Activated naive CD4-positive, alpha-beta T cell treated with anti-CD3 and anti-CD28 coated beads, Interleukin-2, amount 50 U/mL, for 24 hours (primary cell): ENCODE measurements around the gene AKAP13.
A peak's percentile ranks its signal among the peaks of the same experiment; 100 is the strongest.

Source experiments
- H3K27ac Mint-ChIP-seq: one replicate; pipeline ENCODE4 v1.8.0; 2021; ENCODE audit warnings: mild to moderate bottlenecking, mixed read lengths
- H3K27me3 Mint-ChIP-seq: one replicate; pipeline ENCODE4 v1.8.0; 2021; ENCODE audit warnings: mixed read lengths
- H3K36me3 Mint-ChIP-seq: one replicate; pipeline ENCODE4 v1.8.0; 2021; ENCODE audit warnings: mixed read lengths
- H3K4me1 Mint-ChIP-seq: one replicate; pipeline ENCODE4 v1.8.0; 2021; ENCODE audit warnings: mixed read lengths
- H3K4me3 Mint-ChIP-seq: one replicate; pipeline ENCODE4 v1.8.0; 2021; ENCODE audit warnings: mild to moderate bottlenecking, mixed read lengths
- H3K9me3 Mint-ChIP-seq: one replicate; pipeline ENCODE4 v1.8.0; 2021; ENCODE audit warnings: mixed read lengths

The AKAP13 gene

DNA sequence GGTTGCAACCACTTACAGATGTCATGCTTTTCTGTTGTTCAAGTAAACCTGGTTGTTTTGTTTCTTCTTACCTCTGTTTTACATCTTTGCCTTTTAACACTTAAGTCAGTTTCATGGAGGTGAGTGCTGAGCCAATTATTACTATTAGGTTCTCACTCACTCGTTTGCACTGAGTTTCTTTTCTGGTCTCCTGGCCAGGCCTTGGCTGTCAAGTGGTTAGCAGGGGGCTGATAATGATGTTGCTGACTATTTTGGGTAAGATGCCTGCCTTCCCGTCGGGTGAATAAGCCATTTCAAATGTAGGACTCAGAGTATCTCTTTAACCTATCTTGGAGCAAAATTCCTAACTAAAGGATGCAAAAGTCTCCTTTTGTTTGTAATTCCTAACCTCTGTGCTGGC, 335.9 kb downstream of the AKAP13 start:
- Mint-ChIP-seq H3K27ac (peak overlapping the region; percentile 89), H3K4me1 (peaks cover 69% of the 10 kb centered on the region), H3K27me3 (no peaks in the 10 kb centered on the region), H3K9me3 (no peaks in the 10 kb centered on the region), H3K36me3 (peaks cover 28% of the 10 kb centered on the region), H3K4me3 (no peak overlapping the region)

DNA sequence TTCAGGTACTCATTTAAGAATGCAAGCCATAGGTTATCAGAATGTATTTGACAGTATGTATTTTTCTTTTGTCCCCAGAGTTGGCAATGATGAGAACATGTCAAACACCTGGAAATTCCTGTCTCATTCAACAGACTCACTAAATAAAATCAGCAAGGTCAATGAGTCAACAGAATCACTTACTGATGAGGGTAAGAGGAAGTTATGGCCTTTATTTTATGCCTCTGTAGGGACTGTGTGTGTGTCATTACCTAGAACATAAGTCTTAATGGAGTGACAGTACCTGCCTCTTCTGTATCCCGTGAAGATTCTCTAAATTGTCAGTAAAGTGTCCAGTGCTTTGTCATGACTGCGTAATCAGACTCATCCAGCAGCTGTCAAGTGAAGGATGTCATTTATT, 336.8 kb downstream of the AKAP13 start:
- Mint-ChIP-seq H3K9me3 (no peaks in the 10 kb centered on the region), H3K4me3 (no peak overlapping the region), H3K36me3 (peaks cover 24% of the 10 kb centered on the region), H3K27ac (peak overlapping the region; percentile 89), H3K4me1 (peaks cover 64% of the 10 kb centered on the region), H3K27me3 (no peaks in the 10 kb centered on the region)

DNA sequence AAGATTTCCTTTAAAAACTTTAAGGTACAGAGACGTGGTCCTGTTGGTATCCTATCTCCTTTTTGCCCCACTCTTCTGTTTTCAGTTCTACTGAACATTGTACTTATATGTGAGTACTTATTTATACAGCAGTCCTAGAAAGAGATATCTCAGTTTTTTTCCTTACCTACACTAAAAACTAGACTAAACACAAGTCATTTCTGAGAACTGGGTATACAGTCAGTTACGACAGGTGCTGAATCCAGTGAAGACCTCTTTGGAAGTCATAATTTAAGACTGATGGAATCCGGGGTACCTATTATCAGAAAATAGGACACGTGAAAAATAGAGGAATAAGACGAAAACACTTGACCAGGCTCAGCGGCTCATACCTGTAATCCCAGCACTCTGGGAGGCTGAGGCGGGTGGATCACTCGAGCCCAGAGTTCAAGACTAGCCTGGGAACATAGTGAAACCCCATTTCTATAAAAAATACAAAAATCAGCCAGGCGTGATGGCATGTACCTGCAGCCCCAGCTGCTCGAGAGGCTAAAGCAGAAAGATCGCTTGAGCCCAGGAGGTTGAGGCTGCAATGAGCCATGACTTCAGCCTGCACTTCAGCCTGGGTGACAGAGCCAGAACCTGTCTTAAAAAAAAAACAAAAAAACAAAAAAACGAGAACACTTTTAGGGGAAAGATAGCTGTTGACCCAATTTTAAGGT, 338.0 kb downstream of the AKAP13 start:
- Mint-ChIP-seq H3K27me3 (no peaks in the 10 kb centered on the region), H3K27ac (peak overlapping the region; percentile 85), H3K4me1 (peaks cover 64% of the 10 kb centered on the region), H3K4me3 (no peak overlapping the region), H3K9me3 (no peaks in the 10 kb centered on the region), H3K36me3 (peaks cover 28% of the 10 kb centered on the region)

DNA sequence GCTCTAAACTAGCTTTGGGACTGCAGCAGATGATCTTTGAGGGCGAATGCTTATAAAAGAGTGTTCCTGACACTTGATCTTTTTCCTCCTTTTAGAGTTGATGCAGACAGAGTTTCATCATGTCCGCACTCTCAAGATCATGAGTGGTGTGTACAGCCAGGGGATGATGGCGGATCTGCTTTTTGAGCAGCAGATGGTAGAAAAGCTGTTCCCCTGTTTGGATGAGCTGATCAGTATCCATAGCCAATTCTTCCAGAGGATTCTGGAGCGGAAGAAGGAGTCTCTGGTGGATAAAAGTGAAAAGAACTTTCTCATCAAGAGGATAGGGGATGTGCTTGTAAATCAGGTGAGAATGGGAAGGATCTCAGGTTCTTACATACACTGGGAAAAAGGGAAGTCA, 338.6 kb downstream of the AKAP13 start:
- H3K27ac Mint-ChIP-seq: peak overlapping the region; percentile 85
- no peak overlapping the region for H3K4me3 Mint-ChIP-seq
- H3K9me3 Mint-ChIP-seq: no peaks in the 10 kb centered on the region
- peaks cover 24% of the 10 kb centered on the region for H3K36me3 Mint-ChIP-seq
- no peaks in the 10 kb centered on the region for H3K27me3 Mint-ChIP-seq
- H3K4me1 Mint-ChIP-seq: peaks cover 66% of the 10 kb centered on the region

DNA sequence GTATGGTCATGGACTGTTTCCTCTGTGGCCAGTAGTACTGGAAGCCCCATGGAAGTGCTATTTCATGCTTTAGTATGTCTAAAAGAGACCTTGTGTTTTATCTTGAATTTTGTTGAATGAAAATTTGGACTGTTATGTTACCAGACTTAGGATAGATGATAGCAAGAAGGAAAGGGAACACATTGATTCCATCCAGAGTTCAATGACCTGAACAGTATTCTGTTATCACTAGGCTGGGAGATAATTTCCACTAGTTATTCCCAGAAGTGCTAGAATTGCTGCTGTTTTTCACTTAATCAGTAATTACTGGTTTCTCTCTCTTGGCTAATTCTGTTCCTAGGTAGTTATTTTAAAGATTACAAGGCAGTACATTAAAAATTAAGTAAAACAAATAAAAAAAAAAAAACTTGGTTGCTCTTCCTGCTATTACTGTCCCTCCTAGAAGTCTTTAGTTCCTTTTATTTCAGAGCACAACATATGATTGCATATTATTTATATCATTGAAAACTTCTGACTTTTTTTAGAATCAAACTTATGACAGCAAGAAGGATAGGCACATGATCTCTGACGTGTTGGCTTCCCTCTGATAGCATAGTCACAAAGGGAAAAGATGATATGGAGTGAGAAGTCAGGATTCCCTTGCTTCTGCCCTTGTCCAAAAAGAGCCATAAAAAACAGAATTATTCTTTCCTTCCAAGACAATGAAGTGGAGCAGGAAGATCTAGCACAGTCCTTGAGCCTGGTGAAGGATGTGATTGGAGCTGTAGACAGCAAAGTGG, 342.2 kb downstream of the AKAP13 start:
- H3K9me3 Mint-ChIP-seq: no peaks in the 10 kb centered on the region
- peak overlapping the region; percentile 11 for H3K4me3 Mint-ChIP-seq
- H3K27me3 Mint-ChIP-seq: no peaks in the 10 kb centered on the region
- peak overlapping the region; percentile 87 for H3K27ac Mint-ChIP-seq
- H3K4me1 Mint-ChIP-seq: peaks cover 56% of the 10 kb centered on the region
- peaks cover 22% of the 10 kb centered on the region for H3K36me3 Mint-ChIP-seq

DNA sequence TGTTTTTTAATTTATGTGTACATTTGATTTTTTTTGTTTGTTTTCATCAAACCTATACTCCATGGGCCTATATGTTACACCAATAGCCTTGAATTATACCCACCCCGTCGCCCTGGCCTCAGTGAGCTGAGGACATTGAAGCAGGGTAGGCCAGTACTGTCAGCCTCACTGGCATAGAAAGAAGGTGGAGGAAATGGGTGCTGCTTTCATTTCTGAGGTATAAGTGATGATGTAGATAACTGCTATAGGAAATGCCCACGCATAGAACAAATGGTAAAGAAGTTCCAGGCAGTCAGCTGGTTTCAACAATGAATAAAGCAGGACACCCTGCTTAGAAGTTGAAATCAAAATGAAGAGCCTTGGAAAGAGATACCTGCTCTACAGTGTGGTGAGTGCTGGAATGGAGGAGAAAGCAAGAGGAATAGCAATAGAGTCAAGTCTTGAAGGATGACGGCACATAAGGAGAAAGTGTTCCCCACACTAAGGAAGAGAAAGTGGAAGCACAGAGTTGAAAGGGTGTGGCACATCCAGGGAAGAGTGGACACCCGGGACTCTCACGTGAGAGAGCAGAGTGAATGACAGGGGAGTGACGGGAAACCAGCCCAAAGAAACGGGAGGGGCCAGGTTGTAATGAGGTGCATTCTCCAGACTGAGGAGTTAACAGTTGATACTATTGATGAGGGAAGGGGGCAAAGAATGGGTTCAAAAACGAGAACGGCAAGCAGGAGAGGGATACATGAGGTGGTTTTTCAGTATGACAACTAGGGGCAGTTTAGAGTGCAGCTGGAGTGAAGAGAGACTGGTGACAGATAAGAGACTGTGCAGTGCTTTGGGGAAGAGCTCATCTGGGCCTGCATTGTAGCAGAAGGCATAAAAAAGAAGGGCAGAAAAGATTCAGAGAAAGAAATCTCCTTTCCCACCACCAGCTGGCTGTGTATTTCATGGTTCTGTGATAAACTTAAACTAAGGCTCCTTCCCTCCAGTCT, 343.9 kb downstream of the AKAP13 start:
- Mint-ChIP-seq H3K27me3 (no peaks in the 10 kb centered on the region), H3K36me3 (peaks cover 16% of the 10 kb centered on the region), H3K27ac (peak overlapping the region; percentile 99), H3K4me3 (peak overlapping the region; percentile 73), H3K9me3 (no peaks in the 10 kb centered on the region), H3K4me1 (peaks cover 48% of the 10 kb centered on the region)

DNA sequence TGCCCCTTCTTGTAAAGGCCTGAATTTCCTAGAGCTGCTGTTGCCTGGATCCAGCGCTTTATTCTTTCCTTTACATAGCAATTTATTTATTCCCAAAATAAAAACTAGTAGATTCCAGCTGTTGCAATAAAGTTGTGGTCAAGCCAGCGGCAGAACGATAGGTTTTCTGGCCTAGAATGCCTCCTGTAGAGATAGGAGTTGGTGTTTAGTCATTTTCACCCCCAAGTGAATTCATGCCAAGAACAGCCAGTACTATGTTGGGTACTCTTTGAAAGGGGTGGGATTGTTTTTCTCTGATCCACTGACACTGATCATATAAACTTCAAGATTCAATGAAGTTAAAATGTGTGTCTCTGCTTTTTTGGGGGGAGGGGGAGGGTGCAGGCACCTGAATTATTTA, 344.6 kb downstream of the AKAP13 start:
- no peak overlapping the region for H3K4me3 Mint-ChIP-seq

DNA sequence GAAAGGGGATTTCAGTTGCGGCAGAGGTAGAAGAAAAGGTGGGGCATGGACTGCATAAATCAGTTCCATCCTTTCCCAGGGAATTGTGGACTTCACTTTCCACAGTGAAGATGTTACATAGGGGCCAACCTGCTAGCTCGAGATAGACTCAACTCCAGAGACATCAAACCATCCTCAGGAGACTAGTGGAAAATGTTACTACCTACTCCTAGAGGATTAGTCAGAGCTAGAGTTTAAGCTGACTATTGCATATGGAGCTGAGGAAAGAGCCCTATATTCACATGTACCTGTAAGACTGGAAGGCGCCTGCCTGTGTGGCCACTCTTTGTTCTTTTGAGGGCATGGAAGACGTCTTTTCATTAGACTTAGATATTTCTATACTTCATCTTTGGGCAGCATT, 345.2 kb downstream of the AKAP13 start:
- Mint-ChIP-seq H3K4me1 (peaks cover 51% of the 10 kb centered on the region), H3K4me3 (no peak overlapping the region), H3K27me3 (no peaks in the 10 kb centered on the region), H3K27ac (peak overlapping the region; percentile 88), H3K9me3 (no peaks in the 10 kb centered on the region), H3K36me3 (peaks cover 16% of the 10 kb centered on the region)

More for the DNA sequence above, 344.6 kb downstream of the AKAP13 start:
- H3K36me3 Mint-ChIP-seq: peaks cover 16% of the 10 kb centered on the region
- H3K9me3 Mint-ChIP-seq: no peaks in the 10 kb centered on the region
- H3K27me3 Mint-ChIP-seq: no peaks in the 10 kb centered on the region
- H3K27ac Mint-ChIP-seq: peak overlapping the region; percentile 99
- peaks cover 51% of the 10 kb centered on the region for H3K4me1 Mint-ChIP-seq

DNA sequence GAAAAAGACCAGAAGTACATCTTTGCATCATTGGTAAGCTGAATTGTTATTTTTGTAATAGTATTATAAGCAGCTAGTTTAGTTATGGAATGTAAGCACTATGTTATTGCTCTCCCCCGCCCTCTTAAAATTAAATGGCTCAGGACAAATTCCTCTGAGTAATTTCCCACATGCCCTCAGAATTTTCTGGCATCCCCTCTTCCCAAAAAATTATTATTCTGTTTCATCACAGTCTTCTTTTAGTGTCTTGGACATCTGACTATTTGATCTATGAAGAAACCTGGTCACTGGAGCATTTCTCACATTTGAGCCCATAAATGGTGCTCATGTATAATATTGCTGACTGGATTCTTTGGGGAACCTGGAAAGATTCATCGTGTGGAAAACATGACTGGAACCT, 346.1 kb downstream of the AKAP13 start:
- H3K36me3 Mint-ChIP-seq: peaks cover 16% of the 10 kb centered on the region
- peaks cover 47% of the 10 kb centered on the region for H3K4me1 Mint-ChIP-seq
- H3K4me3 Mint-ChIP-seq: no peak overlapping the region
- H3K27me3 Mint-ChIP-seq: no peaks in the 10 kb centered on the region
- H3K9me3 Mint-ChIP-seq: no peaks in the 10 kb centered on the region
- peak overlapping the region; percentile 82 for H3K27ac Mint-ChIP-seq

DNA sequence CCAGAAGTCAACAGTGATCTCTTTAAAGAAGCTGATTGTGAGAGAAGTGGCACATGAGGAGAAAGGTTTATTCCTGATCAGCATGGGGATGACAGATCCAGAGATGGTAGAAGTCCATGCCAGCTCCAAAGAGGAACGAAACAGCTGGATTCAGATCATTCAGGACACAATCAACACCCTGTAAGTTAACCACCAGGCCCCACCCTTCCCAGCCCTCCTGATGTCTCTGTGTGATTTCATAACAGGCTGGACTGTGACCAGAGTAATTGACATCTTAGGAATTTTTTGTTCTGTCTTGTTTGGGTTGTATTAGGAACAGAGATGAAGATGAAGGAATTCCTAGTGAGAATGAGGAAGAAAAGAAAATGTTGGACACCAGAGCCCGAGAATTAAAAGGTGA, 346.7 kb downstream of the AKAP13 start:
- Mint-ChIP-seq H3K27me3 (no peaks in the 10 kb centered on the region), H3K4me1 (peaks cover 44% of the 10 kb centered on the region), H3K36me3 (peaks cover 18% of the 10 kb centered on the region), H3K4me3 (no peak overlapping the region), H3K9me3 (no peaks in the 10 kb centered on the region), H3K27ac (peak overlapping the region; percentile 82)

DNA sequence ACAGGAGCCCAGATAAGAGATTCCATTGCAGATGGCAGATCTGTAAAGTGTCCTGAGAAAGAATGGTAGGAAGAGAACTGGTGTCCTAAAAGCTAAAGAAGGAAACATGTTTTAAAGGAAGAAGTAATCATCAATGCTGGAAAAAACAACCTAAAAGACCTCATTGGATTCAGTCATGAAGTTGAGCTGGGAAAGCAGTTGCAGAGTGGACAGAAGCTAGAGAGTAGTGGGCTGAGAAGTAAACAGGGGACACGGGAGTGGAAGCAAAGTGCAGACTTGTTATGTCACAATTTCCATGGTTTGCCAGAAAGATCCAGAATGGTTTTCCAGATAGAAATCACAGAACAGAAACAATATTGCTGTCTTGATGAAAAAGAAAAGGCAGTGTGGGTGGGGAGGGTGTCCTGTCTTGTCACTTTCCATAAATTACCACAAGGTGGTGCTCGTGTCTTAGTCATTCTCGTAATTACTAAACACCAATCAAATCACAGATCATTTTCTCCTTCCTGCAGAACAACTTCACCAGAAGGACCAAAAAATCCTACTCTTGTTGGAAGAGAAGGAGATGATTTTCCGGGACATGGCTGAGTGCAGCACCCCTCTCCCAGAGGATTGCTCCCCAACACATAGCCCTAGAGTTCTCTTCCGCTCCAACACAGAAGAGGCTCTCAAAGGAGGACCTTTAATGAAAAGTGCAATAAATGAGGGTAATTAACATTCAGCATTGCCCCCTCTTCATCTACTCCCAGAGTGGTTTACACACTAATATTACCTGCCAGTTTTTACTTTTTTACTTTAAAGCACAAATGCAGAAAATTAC, 349.8 kb downstream of the AKAP13 start:
- no peak overlapping the region for H3K4me3 Mint-ChIP-seq
- H3K27ac Mint-ChIP-seq: peak overlapping the region; percentile 53
- H3K9me3 Mint-ChIP-seq: peaks cover 4% of the 10 kb centered on the region
- H3K36me3 Mint-ChIP-seq: peaks cover 26% of the 10 kb centered on the region
- no peaks in the 10 kb centered on the region for H3K27me3 Mint-ChIP-seq
- H3K4me1 Mint-ChIP-seq: peaks cover 33% of the 10 kb centered on the region

DNA sequence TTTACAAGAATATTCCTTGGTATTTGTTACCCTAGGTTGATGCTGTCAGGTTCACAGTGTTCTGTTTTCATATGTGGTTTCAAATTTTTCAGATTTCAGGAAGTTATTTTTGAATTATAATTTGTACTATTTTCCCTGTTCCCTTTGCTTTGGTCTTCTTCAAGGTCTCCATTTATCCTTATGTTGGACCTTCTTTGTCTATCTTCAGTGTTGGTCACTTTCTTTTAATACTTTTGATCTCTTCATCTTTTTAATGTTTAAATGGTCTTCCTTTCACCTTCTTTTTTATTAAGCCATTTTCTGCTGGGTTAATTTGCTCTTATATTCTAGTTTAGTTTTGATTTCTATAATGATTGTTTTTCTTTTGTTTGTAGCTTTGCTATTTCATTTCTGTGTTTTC, 353.0 kb downstream of the AKAP13 start:
- H3K9me3 Mint-ChIP-seq: peaks cover 4% of the 10 kb centered on the region
- no peak overlapping the region for H3K4me3 Mint-ChIP-seq
- peaks cover 28% of the 10 kb centered on the region for H3K4me1 Mint-ChIP-seq
- peaks cover 27% of the 10 kb centered on the region for H3K36me3 Mint-ChIP-seq
- peak overlapping the region; percentile 72 for H3K27ac Mint-ChIP-seq
- H3K27me3 Mint-ChIP-seq: no peaks in the 10 kb centered on the region

DNA sequence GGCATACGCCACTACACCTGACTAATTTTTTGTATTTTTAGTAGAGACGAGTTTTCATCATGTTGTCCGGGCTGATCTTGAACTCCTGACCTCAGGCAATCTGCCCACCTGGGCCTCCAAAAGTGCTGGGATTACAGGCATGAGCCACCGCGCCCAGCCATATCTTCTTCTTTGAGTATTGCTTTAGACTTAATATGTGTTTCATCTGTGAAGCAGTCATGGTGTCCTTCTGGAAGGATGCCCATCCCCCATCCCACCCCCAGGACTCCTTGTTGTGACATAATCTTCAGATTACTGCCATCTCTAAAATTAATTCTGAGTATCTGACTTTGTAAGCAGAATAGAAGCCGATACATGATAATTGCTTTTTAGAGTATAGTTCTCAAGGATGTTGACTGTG, 356.7 kb downstream of the AKAP13 start:
- no peaks in the 10 kb centered on the region for H3K27me3 Mint-ChIP-seq
- H3K4me3 Mint-ChIP-seq: no peak overlapping the region
- peaks cover 16% of the 10 kb centered on the region for H3K4me1 Mint-ChIP-seq
- peaks cover 23% of the 10 kb centered on the region for H3K36me3 Mint-ChIP-seq
- peak overlapping the region; percentile 41 for H3K27ac Mint-ChIP-seq
- H3K9me3 Mint-ChIP-seq: peaks cover 4% of the 10 kb centered on the region

DNA sequence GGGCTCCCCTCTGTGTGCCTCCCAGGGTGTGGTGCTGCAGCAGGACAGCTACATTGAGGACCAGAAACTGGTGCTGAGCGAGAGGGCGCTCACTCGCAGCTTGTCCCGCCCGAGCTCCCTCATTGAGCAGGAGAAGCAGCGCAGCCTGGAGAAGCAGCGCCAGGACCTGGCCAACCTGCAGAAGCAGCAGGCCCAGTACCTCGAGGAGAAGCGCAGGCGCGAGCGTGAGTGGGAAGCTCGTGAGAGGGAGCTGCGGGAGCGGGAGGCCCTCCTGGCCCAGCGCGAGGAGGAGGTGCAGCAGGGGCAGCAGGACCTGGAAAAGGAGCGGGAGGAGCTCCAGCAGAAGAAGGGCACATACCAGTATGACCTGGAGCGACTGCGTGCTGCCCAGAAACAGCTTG, 360.6 kb downstream of the AKAP13 start:
- no peaks in the 10 kb centered on the region for H3K4me1 Mint-ChIP-seq
- H3K27me3 Mint-ChIP-seq: no peaks in the 10 kb centered on the region
- H3K27ac Mint-ChIP-seq: no peak overlapping the region
- H3K36me3 Mint-ChIP-seq: peaks cover 1% of the 10 kb centered on the region
- no peak overlapping the region for H3K4me3 Mint-ChIP-seq
- H3K9me3 Mint-ChIP-seq: no peaks in the 10 kb centered on the region

DNA sequence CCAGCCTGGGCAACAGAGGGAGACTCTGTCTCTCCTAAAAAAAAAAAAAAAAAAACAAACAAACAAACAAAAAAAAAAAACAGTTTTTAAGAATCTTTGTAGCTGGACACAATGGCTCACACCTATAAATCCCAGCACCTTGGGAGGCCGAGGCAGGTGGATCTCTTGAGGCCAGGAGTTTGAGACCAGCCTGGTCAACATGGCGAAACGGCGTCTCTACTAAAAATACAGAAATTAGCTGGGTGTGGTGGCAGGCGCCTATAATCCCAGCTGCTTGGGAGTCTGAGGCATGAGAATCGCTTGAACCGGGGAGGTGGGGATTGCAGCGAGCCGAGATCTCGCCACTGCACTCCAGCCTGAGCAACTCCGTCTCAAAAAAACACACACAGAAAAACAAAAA, 361.3 kb downstream of the AKAP13 start:
- Mint-ChIP-seq H3K27ac (peak overlapping the region; percentile 77), H3K27me3 (no peaks in the 10 kb centered on the region), H3K4me3 (no peak overlapping the region), H3K4me1 (no peaks in the 10 kb centered on the region), H3K9me3 (no peaks in the 10 kb centered on the region), H3K36me3 (peaks cover 6% of the 10 kb centered on the region)
